Neural cell (in vitro differentiated cells): Measurements from ENCODE around the gene PLCXD3.

Experiments
- CTCF ChIP-seq: fragments of 450-650 bp; IDR thresholded peaks from 2 replicates; pipeline ENCODE4 v1.5.1; 2014; ENCODE audit warnings: antibody characterized with exemption, mild to moderate bottlenecking, moderate library complexity; ENCODE audit not compliant: poor library complexity, severe bottlenecking
- EZH2 ChIP-seq: fragments of 200-600, 300-800 bp; shearing (Covaris generic), sonication (generic); IDR thresholded peaks from 2 replicates; pipeline ENCODE4 v1.6.1; 2014; ENCODE audit warnings: antibody characterized with exemption, low read length, borderline replicate concordance, mild to moderate bottlenecking; ENCODE audit not compliant: insufficient read depth, poor library complexity, severe bottlenecking
- MXI1 ChIP-seq: fragments of 450-650 bp; conservative IDR thresholded peaks from 2 replicates; pipeline ENCODE4 v1.6.1; 2014; ENCODE audit warnings: antibody characterized with exemption, mild to moderate bottlenecking; ENCODE audit not compliant: poor library complexity, severe bottlenecking
- POLR2AphosphoS5 ChIP-seq: IDR thresholded peaks from 2 replicates; pipeline ENCODE4 v1.6.1; 2012
- RAD21 ChIP-seq: fragments of 450-650 bp; conservative IDR thresholded peaks from 2 replicates; pipeline ENCODE4 v1.6.1; 2014; ENCODE audit warnings: antibody characterized with exemption, mild to moderate bottlenecking, moderate library complexity
- REST ChIP-seq: IDR thresholded peaks from 2 replicates; pipeline ENCODE4 v1.6.1; 2012; ENCODE audit warnings: borderline replicate concordance

GRCh38 chr5:41485533-41485932 lies 24.9 kb downstream of the PLCXD3 start:
- no peak for TF ChIP-seq POLR2AphosphoS5
- TF ChIP-seq RAD21: no peak
- no peak for TF ChIP-seq CTCF
- no peak for TF ChIP-seq REST
- no peak for TF ChIP-seq MXI1
- TF ChIP-seq EZH2: no peak
